Measurements from ENCODE around the gene PTPRN2. TPM values are rescaled to one million over a fixed set of nuclear protein-coding genes. Genes with fewer than 3 reads are reported as not detected.

The PTPRN2 gene
- total RNA-seq, 1 experiment from 2014 or later, result 2.1 TPM

GRCh38 chr7:157727964-157728615 lies 859.5 kb downstream of the PTPRN2 start:
- RAD21 ChIA-PET (ENCODE audit: low non-redundant PET in 1 of 2, low total read pairs in 2 of 2, uncharacterized antibody in 2 of 2, unreplicated experiment in 2 of 2), result no interaction called here
- BruUV-seq (replicated peaks), result no TSS peak
- POLR2A ChIA-PET, result no interaction called here
- TF ChIP-seq SRF (IDR thresholded peaks at IDR 0.05; ENCODE audit: low read depth) (no peak), EGR1 (IDR thresholded peaks at IDR 0.05; ENCODE audit: low read depth) (no peak), CBX3 (IDR thresholded peaks at IDR 0.05; ENCODE audit: low read depth) (no peak), ZFX (IDR thresholded peaks at IDR 0.05) (no peak), FOSL1 (IDR thresholded peaks at IDR 0.05; ENCODE audit: low read depth) (no peak), REST (IDR thresholded peaks at IDR 0.05; ENCODE audit: low read depth) (no peak), CEBPB (IDR thresholded peaks at IDR 0.05; ENCODE audit: low read depth) (no peak), POLR2A (IDR thresholded peaks at IDR 0.05; ENCODE audit: borderline replicate concordance, extremely low read depth, insufficient read depth, insufficient read length) (no peak), EZH2phosphoT487 (IDR thresholded peaks at IDR 0.05; ENCODE audit: borderline replicate concordance) (no peak), RAD21 (IDR thresholded peaks at IDR 0.05; ENCODE audit: low read depth) (no peak), ZNF274 (IDR thresholded peaks at IDR 0.05; ENCODE audit: low read depth, low read length) (no peak), ELF1 (IDR thresholded peaks at IDR 0.05; ENCODE audit: borderline replicate concordance, low read depth) (no peak), CTCF (IDR thresholded peaks at IDR 0.05 in 2 of 3, conservative IDR thresholded peaks at IDR 0.05 in 1 of 3; ENCODE audit: borderline replicate concordance in 1 of 3, insufficient read depth in 1 of 3, low read depth in 2 of 3, low read length in 2 of 3) (no peak), JUND (IDR thresholded peaks at IDR 0.05) (no peak), POLR2AphosphoS5 (IDR thresholded peaks at IDR 0.05; ENCODE audit: low read depth, low read length) (no peak), MAX (IDR thresholded peaks at IDR 0.05) (no peak)
- no peak overlapping the region for H3K4me2 ChIP-seq (ENCODE audit: low read length)
- intact Hi-C loops (cut with micrococcal nuclease), result no loop called here
- H3K27me3 ChIP-seq (ENCODE audit: insufficient read depth, low read length), result peaks cover 28% of the 10 kb centered on the region
- no peaks in the 10 kb centered on the region for H3K4me1 ChIP-seq (ENCODE audit: control insufficient read depth in 1 of 2, insufficient read depth in 2 of 2, low read length in 2 of 2)
- no peak overlapping the region for H3K9ac ChIP-seq (ENCODE audit: low read length)
- DNase-seq (ENCODE audit: low read depth, low spot score), result no peak
- no peak for ATAC-seq
- CTCF ChIA-PET, result no interaction called here
- no peak overlapping the region for H3K4me3 ChIP-seq (replicated peaks in 1 of 2; ENCODE audit: low read depth in 1 of 2, low read length in 2 of 2)
- H2AFZ ChIP-seq (ENCODE audit: low read depth, low read length, poor library complexity, severe bottlenecking), result no peak overlapping the region
- no peaks in the 10 kb centered on the region for H4K20me1 ChIP-seq (ENCODE audit: insufficient read depth)
- H3K9me2 ChIP-seq (ENCODE audit: insufficient read depth), result no peaks in the 10 kb centered on the region
- H3K27ac ChIP-seq (ENCODE audit: low read depth, low read length), result no peak overlapping the region
- H3K9me3 ChIP-seq (ENCODE audit: control insufficient read depth in 1 of 2, insufficient read depth in 1 of 2, low read depth in 1 of 2, low read length in 2 of 2), result no peaks in the 10 kb centered on the region
- H3K79me2 ChIP-seq (ENCODE audit: insufficient read depth, low read length), result no peaks in the 10 kb centered on the region
- H3K36me3 ChIP-seq (ENCODE audit: control insufficient read depth in 1 of 2, insufficient read depth in 2 of 2, low read length in 2 of 2), result no peaks in the 10 kb centered on the region
